Endothelial cell (in vitro differentiated cells): ENCODE data around the gene CGB5. TPM values are rescaled to one million over a fixed set of nuclear protein-coding genes. Genes with fewer than 3 reads are reported as not detected.
"Not testable (repeated sequence)": the region's sequence is repeated elsewhere in the genome, so short reads cannot be mapped to it uniquely, and the experiment has no call there.

Source experiments
- DNase-seq: peaks from one replicate; pipeline ENCODE4 v3.0.0; 2021; ENCODE audit warnings: low spot score
- H3K27ac Mint-ChIP-seq: one replicate; pipeline ENCODE4 v1.8.0; 2021; ENCODE audit warnings: mixed read lengths, inconsistent platforms; ENCODE audit not compliant: unreplicated experiment
- H3K27me3 Mint-ChIP-seq: one replicate; pipeline ENCODE4 v1.8.0; 2021; ENCODE audit warnings: mild to moderate bottlenecking, moderate library complexity, mixed read lengths, inconsistent platforms; ENCODE audit not compliant: unreplicated experiment
- H3K36me3 Mint-ChIP-seq: one replicate; pipeline ENCODE4 v1.8.0; 2021; ENCODE audit warnings: mild to moderate bottlenecking, low read depth, mixed read lengths, inconsistent platforms; ENCODE audit not compliant: unreplicated experiment
- H3K4me1 Mint-ChIP-seq: one replicate; pipeline ENCODE4 v1.8.0; 2021; ENCODE audit warnings: mild to moderate bottlenecking, mixed read lengths, inconsistent platforms; ENCODE audit not compliant: unreplicated experiment
- H3K4me3 Mint-ChIP-seq: one replicate; pipeline ENCODE4 v1.8.0; 2021; ENCODE audit warnings: mild to moderate bottlenecking, mixed read lengths, inconsistent platforms; ENCODE audit not compliant: unreplicated experiment
- H3K9me3 Mint-ChIP-seq: one replicate; pipeline ENCODE4 v1.8.0; 2021; ENCODE audit warnings: mixed read lengths, inconsistent platforms; ENCODE audit not compliant: unreplicated experiment
- CTCF ChIP-seq: fragments of 200-600 bp; sonication (generic); IDR thresholded peaks from one replicate; pipeline ENCODE4 v1.5.0; 2021; ENCODE audit warnings: antibody characterized with exemption; ENCODE audit not compliant: unreplicated experiment
- total RNA-seq: library from RNA; stranded (reverse); fragmentation: NEBNext Ultra II Directional; extraction: Animal tissue kit (Norgen Biotek cat#: 25700); gene quantifications from one replicate; pipeline ENCODE4 v1.2.1, GENCODE V29; 2021; ENCODE audit not compliant: unreplicated experiment

CGB5 gene
- total RNA-seq, 1 donor from 2014 or later, result not detected

DNA sequence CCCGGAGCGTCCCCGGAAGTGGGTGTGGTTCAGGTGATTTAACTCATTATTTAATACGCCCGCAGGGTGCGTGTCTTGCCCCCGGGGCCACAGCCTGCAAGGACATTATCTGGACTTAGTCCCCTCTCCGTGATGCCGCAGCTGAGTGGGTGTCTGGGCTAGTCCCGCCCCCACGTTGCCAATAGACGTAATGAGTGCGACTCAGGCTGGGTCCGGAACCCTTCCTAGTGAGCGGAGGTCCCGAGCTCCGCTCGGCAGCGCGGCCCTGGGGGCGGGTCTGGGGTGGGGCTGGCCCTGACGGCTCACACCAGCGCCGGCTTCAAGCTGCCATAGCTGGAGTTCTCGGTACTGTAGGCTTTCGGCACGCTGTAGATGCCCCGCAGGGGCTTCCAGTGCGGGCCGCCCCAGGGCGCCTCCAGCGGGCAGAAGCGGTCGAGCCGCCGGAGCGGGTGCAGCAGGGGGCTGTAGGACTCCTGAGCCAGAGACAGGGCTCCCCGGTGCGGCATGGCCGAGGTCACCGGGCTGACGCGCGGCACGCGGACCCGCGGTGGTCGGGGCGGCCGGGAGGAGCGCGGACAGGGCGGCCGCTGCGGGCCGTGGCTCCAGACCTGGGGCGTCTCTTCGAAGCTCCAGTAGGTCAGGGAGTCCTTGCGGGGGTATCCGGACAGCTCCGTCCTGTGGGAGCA is 25.8 kb upstream of the CGB5 start:
- H3K4me3 Mint-ChIP-seq, result no peak overlapping the region
- DNase-seq, result peak; percentile 70
- H3K9me3 Mint-ChIP-seq, result no peaks in the 10 kb centered on the region
- peaks cover 9% of the 10 kb centered on the region for H3K27me3 Mint-ChIP-seq
- H3K4me1 Mint-ChIP-seq, result peaks cover 4% of the 10 kb centered on the region
- TF ChIP-seq CTCF, result peak; percentile 6
- peaks cover 6% of the 10 kb centered on the region for H3K36me3 Mint-ChIP-seq
- H3K27ac Mint-ChIP-seq, result no peak overlapping the region

DNA sequence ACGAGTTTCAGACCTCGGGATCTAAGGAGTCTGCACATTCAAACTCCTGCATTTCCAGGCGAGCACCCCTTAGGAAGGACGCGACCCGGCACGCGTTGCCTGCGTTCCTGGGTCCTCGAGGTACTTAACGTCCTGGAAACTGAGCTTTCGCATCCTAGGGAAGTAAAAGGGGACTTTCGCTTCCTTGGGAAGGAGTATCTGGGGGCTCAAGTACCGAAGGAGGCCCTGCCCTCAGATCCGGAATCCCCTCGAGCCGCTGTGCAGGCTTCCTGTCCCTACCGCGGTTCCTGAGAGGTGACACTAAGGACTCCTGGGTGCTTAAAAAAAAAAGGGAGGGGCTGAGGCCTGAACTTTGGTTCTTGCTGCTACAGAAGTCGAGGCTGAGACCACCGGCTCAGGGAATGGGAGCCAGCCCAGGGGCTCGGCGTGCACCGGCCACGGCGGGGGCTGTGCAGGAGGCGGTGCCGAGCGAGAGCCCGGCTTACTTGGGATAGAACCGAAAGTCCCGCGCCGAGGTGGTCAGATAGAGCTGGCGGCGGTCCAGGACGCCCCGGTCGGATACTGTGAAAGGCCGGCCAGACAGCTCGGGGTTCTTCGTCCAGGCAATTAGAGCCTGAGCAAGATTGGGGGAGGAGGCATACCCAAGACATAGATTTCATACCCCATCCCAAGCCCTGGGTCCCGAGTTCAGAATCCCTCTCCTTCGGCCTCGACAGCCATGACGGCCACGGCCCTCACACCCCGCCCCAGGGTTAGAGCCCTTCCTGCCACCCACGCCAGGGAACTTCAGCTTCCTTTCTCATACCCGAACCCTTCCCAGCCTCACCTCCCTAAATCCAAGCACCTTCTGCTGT is 25.0 kb upstream of the CGB5 start:
- Mint-ChIP-seq H3K4me3 (peak overlapping the region; percentile 75), H3K27ac (peak overlapping the region; percentile 26)
- not testable (repeated sequence) for DNase-seq, H3K27me3 Mint-ChIP-seq, H3K9me3 Mint-ChIP-seq, H3K36me3 Mint-ChIP-seq, H3K4me1 Mint-ChIP-seq

- Mint-ChIP-seq H3K36me3 (no peaks in the 10 kb centered on the region), H3K4me1 (peaks cover 4% of the 10 kb centered on the region), H3K27me3 (peaks cover 9% of the 10 kb centered on the region), H3K4me3 (peak overlapping the region; percentile 75), H3K9me3 (no peaks in the 10 kb centered on the region), H3K27ac (peak overlapping the region; percentile 26)
- peak; percentile 71 for DNase-seq
- TF ChIP-seq CTCF, result no peak
Observed at GRCh38 chr19:49019242-49019932, 24.3 kb upstream of the CGB5 start.

DNA sequence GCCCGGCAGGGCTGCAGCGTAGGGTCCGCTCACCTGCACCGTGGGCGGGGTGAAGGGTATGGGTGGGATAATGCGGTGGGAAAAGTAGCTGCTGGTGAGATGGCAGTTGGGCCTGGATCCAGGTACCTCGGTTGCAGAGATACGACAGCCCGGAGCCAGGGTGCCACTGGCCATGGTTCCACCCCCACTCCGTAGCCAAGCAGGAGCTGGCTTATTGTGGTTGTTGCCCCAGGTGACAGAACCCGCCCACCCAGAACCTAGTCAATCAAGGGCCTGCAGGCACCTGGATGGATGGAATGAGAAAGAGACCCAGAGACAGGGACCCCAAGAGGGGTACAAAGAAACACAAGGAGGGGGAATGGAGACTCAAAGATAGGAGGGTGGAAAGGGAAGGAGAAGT is 23.3 kb upstream of the CGB5 start:
- Mint-ChIP-seq H3K27ac (no peak overlapping the region), H3K27me3 (peaks cover 9% of the 10 kb centered on the region), H3K4me3 (no peak overlapping the region), H3K9me3 (no peaks in the 10 kb centered on the region), H3K36me3 (no peaks in the 10 kb centered on the region), H3K4me1 (peaks cover 4% of the 10 kb centered on the region)
- no peak for TF ChIP-seq CTCF
- DNase-seq, result no peak

- Mint-ChIP-seq H3K36me3 (no peaks in the 10 kb centered on the region), H3K9me3 (no peaks in the 10 kb centered on the region), H3K4me3 (no peak overlapping the region), H3K4me1 (peaks cover 4% of the 10 kb centered on the region), H3K27ac (no peak overlapping the region), H3K27me3 (peaks cover 10% of the 10 kb centered on the region)
- no peak for DNase-seq
- TF ChIP-seq CTCF, result no peak
Observed at GRCh38 chr19:49020931-49021895, 22.4 kb upstream of the CGB5 start.
